ENCODE measurements around the gene DDX49.

DDX49 gene

GRCh38 chr19:18972301-18972811, 52.8 kb downstream of the DDX49 start:
- DNase-seq (ENCODE audit: extremely low spot score), result no peak
- ChIA-PET CTCF (interaction anchor here (0.7 kb wide), 1 partner anchor 14 kb away, joined by 6 read pairs; no protein-coding TSS in a partner anchor), POLR2A (no interaction called here)
- TF ChIP-seq NFRKB (IDR thresholded peaks at IDR 0.05) (no peak), FOXK2 (IDR thresholded peaks at IDR 0.05) (no peak), FOXM1 (IDR thresholded peaks at IDR 0.05; ENCODE audit: borderline replicate concordance) (no peak), LEF1 (IDR thresholded peaks at IDR 0.05; ENCODE audit: borderline replicate concordance) (no peak), TARDBP (IDR thresholded peaks at IDR 0.05) (no peak)

- no peak for DNase-seq (ENCODE audit: extremely low spot score)
- CTCF ChIA-PET, result no interaction called here
- POLR2A ChIA-PET, result no interaction called here
- no peak for TF ChIP-seq L3MBTL2 (conservative IDR thresholded peaks at IDR 0.05)
Observed at GRCh38 chr19:18972851-18973250, 53.3 kb downstream of the DDX49 start.

DNA sequence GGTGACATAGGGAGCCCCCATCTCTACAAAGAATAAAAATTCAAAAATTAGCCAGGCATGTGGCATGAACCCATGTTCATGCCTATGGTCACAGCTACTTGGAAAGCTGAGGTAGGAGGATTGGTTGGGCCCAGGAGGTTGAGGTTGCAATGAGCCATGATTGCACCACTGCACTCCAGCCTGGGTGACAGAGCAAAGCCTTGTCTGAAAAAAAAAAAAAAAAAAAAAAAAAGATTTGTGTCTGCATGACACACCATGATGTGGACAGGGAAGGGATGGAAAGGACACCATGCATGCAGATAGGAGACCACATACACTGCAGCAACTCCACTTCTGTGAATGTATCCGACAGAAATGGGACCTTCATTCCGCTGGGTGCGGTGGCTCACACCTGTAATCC, 55.5 kb downstream of the DDX49 start:
- CTCF ChIA-PET, result interaction anchor here (0.7 kb wide), 1 partner anchor 11 kb away, joined by 3 read pairs; no protein-coding TSS in a partner anchor
- TF ChIP-seq FOXA1 (IDR thresholded peaks at IDR 0.05) (no peak), CTBP1 (IDR thresholded peaks at IDR 0.05; ENCODE audit: borderline replicate concordance) (no peak), LEF1 (IDR thresholded peaks at IDR 0.05; ENCODE audit: borderline replicate concordance) (no peak), FOXK2 (IDR thresholded peaks at IDR 0.05) (no peak), ELF4 (IDR thresholded peaks at IDR 0.05) (no peak), HDGF (IDR thresholded peaks at IDR 0.05; ENCODE audit: borderline replicate concordance) (no peak), FOXM1 (IDR thresholded peaks at IDR 0.05; ENCODE audit: borderline replicate concordance) (no peak), SP1 (IDR thresholded peaks at IDR 0.05) (no peak), BHLHE40 (IDR thresholded peaks at IDR 0.05; ENCODE audit: borderline replicate concordance) (no peak), ZNF384 (IDR thresholded peaks at IDR 0.05) (no peak), L3MBTL2 (conservative IDR thresholded peaks at IDR 0.05) (no peak), SUZ12 (IDR thresholded peaks at IDR 0.05) (no peak), NFRKB (IDR thresholded peaks at IDR 0.05) (no peak), TARDBP (IDR thresholded peaks at IDR 0.05) (no peak), ARNT (IDR thresholded peaks at IDR 0.05) (no peak)
- TF ChIP-seq, protein P1, sequence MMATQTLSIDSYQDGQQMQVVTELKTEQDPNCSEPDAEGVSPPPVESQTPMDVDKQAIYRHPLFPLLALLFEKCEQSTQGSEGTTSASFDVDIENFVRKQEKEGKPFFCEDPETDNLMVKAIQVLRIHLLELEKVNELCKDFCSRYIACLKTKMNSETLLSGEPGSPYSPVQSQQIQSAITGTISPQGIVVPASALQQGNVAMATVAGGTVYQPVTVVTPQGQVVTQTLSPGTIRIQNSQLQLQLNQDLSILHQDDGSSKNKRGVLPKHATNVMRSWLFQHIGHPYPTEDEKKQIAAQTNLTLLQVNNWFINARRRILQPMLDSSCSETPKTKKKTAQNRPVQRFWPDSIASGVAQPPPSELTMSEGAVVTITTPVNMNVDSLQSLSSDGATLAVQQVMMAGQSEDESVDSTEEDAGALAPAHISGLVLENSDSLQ (IDR thresholded peaks at IDR 0.05), result no peak
- POLR2A ChIA-PET, result no interaction called here

DNA sequence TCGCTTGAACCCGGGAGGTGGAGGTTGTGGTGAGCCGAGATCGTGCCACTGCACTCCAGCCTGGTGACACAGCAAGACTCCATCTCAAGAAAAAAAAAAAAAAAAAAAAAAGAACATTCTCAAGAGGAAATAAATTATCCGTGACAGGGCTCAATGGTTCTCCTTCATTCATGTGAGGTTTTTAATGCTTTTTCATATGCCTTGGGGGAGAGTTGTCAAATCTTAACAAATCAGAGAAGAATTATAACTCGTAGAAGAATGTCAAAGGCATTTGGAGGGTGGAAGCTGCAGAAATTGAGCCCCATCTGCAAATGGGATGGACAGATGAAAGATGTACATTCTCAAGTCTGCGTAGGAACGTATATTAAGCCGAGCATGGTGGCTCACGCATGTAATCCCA, 56.4 kb downstream of the DDX49 start:
- TF ChIP-seq, protein P1 (IDR thresholded peaks at IDR 0.05), result peak; percentile 80
- TF ChIP-seq ZNF384 (IDR thresholded peaks at IDR 0.05) (peak; percentile 74), HDGF (IDR thresholded peaks at IDR 0.05; ENCODE audit: borderline replicate concordance) (no peak), TARDBP (IDR thresholded peaks at IDR 0.05) (no peak)
- ChIA-PET POLR2A (no interaction called here), CTCF (no interaction called here)
- DNase-seq (ENCODE audit: extremely low spot score), result no peak

More for the DNA sequence above, 55.5 kb downstream of the DDX49 start:
- DNase-seq (ENCODE audit: extremely low spot score), result no peak

Data from HEK293T (cell line).